Fibroblast of pulmonary artery (primary cell): ENCODE measurements around the gene TWSG1.

Source experiments
- DNase-seq: peaks from one replicate; pipeline ENCODE4 v3.0.0-alpha.2; 2010; ENCODE audit warnings: low read depth
- H3K4me3 ChIP-seq: replicated peaks from 2 replicates; pipeline ENCODE4 v1.5.1; 2011; ENCODE audit warnings: low read depth, mild to moderate bottlenecking, control low read depth, low read length, moderate library complexity
- TF ChIP-seq, protein P1 (sequence below): IDR thresholded peaks from 2 replicates; pipeline ENCODE4 v1.5.1; 2011; ENCODE audit warnings: mild to moderate bottlenecking, control low read depth, low read length, inconsistent platforms; ENCODE audit errors: missing control alignments

The TWSG1 gene

DNA sequence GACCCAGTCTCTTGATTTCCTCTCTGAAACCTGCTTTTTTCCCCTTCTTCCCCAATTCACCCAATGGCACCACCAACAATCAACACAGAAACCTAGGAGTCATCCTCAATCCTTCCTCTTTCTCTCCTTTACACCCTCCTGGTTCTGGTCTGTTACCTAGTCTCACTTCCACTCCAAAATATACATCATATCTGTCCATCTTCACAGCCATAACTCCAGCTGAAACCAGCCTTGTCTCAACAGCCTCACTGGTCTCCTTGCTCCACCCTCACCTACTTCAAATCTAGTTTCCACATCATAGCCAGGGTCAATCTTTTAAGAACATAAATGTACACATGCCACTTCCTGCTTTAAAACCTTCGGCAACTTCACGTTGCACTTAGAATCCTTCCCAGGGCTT lies 11.8 kb upstream of the TWSG1 start:
- DNase-seq: no peak
- H3K4me3 ChIP-seq: no peak overlapping the region
- TF ChIP-seq, protein P1, sequence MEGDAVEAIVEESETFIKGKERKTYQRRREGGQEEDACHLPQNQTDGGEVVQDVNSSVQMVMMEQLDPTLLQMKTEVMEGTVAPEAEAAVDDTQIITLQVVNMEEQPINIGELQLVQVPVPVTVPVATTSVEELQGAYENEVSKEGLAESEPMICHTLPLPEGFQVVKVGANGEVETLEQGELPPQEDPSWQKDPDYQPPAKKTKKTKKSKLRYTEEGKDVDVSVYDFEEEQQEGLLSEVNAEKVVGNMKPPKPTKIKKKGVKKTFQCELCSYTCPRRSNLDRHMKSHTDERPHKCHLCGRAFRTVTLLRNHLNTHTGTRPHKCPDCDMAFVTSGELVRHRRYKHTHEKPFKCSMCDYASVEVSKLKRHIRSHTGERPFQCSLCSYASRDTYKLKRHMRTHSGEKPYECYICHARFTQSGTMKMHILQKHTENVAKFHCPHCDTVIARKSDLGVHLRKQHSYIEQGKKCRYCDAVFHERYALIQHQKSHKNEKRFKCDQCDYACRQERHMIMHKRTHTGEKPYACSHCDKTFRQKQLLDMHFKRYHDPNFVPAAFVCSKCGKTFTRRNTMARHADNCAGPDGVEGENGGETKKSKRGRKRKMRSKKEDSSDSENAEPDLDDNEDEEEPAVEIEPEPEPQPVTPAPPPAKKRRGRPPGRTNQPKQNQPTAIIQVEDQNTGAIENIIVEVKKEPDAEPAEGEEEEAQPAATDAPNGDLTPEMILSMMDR: no peak

DNA sequence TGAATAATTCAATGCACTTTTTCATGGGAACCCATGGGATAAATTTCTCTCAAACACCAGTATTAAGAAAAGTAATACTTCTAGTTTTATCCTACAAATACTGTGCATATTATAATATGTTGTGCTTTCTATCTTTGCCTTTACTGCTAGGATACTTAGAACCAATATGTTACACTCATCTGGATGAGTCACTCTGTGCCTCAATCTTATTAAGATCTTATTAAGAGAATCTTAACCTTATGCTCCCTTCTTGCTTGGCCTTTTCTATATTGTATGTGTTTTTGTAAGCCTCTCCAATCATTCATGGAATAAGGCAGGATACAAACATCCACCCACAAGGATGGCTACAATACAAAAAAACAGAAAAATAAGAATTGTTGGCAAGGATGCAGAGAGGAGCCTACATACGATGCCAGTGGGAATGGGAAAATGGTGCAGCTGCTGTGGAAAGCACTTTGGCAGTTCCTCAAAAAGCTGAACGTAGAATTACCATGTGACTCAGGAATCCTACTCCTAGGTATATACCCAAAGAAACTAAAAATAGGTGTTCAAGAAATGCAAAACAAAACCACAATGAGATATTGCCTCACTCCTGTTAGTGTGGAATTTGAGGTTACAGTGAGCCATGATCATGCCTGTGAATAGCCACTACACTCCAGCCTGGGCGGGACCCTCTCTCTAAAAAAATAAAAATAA lies 10.7 kb upstream of the TWSG1 start:
- DNase-seq: peak; percentile 93
- TF ChIP-seq, protein P1: no peak
- H3K4me3 ChIP-seq: no peak overlapping the region

DNA sequence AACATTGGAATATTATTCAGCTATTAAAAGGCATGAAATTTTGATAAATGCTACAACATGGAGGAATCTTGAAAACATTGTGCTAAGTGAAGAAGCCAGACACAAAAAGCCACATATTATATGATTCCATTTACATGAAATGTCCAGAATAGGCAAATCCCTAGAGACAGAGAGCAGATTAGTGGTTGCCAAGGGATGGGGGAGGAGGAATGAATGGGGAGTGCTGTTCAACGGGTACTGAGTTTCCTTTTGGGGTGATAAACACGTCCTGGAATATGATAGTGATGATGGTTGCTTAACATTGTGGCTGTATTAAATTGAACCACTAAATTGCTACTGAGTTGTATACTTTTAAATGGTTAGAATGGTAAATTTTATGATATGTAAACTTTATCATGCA lies 8.9 kb upstream of the TWSG1 start:
- TF ChIP-seq, protein P1: no peak
- DNase-seq: peak; percentile 51
- H3K4me3 ChIP-seq: no peak overlapping the region

DNA sequence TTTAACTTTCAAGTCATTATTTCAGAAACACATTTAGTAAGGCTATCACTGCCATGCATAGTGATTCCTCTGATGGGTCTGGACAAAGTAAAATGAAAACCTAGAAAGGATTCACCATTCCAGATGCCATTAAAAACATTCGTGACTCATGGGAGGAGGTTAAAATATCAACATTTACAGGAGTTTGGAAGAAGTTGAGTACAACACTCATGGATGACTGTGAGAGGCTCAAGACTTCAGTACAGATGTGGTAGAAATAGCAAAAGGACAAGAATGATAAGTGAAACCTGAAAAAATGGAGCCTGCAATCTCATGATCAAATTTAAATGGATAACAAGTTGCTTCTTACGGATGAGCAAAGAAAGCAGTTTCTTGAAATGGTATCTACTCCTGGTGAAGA lies 5.8 kb upstream of the TWSG1 start:
- TF ChIP-seq, protein P1: no peak
- H3K4me3 ChIP-seq: no peak overlapping the region
- DNase-seq: no peak

DNA sequence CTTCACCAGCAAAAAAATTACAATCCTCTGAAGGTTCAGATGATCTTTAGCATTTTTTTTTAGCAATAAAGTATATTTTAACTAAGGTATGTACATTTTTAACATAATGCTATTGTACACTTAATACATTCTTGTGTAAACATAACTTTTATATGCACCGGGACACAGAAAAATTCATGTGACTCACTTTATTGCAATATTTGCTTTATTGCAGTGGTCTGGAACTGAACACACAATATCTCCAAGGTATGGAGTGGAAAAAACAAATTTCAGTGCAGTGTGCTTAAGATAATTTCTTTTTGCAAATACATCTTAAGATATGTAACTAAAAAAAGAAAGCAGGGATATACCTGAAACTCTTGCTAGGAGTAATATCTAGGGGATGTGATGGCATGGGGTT lies 5.1 kb upstream of the TWSG1 start:
- TF ChIP-seq, protein P1: no peak
- no peak for DNase-seq
- no peak overlapping the region for H3K4me3 ChIP-seq

DNA sequence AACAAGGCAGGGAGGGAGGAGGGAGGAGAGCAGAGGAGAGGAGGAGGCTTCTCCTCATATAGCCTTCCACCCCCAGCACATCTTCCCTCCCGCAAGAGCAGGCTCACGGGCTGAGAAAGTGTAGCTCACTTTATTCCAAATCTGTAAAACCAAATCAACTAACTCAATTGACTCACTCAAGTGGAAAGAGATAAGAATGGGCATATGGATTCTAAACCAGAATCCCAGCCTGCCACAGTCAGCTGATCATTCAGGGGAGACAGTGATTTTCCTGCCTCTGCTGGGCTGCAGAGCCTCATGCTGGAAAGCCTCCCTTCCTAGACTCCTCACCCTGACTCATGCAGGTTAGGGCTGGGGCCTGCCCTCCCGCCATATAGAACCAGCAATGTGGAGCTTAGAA lies 4.2 kb upstream of the TWSG1 start:
- TF ChIP-seq, protein P1: no peak
- H3K4me3 ChIP-seq: no peak overlapping the region
- DNase-seq: no peak
